SK-N-SH (cell line): ENCODE data around the gene AUTS2. TPM values are rescaled to one million over a fixed set of nuclear protein-coding genes. Genes with fewer than 3 reads are reported as not detected.
A peak's percentile ranks its signal among the peaks of the same experiment; 100 is the strongest.

ENCODE experiments used
- CHD2 ChIP-seq: fragments of 150-350 bp; IDR thresholded peaks from 2 replicates; pipeline ENCODE4 v1.6.1; 2018; ENCODE audit warnings: low read length; ENCODE audit not compliant: partially characterized antibody
- FOSL2 ChIP-seq: IDR thresholded peaks from 2 replicates; pipeline ENCODE4 v1.4.0; 2012; ENCODE audit warnings: low read depth, mild to moderate bottlenecking, moderate library complexity, borderline replicate concordance
- FOXJ3 ChIP-seq: sonication (generic); formaldehyde crosslinking; IDR thresholded peaks from 2 replicates; pipeline ENCODE4 v1.5.1; 2020; ENCODE audit warnings: mild to moderate bottlenecking, missing genetic modification reagents
- FOXM1 ChIP-seq: IDR thresholded peaks from 2 replicates; pipeline ENCODE4 v1.4.0; 2012; ENCODE audit warnings: low read depth, mild to moderate bottlenecking
- GABPA ChIP-seq: IDR thresholded peaks from 2 replicates; pipeline ENCODE4 v1.4.0; 2012; ENCODE audit warnings: low read depth, mild to moderate bottlenecking
- GATA2 ChIP-seq: sonication (generic); formaldehyde crosslinking; IDR thresholded peaks from 2 replicates; pipeline ENCODE4 v1.5.0; 2020; ENCODE audit warnings: mild to moderate bottlenecking, missing genetic modification reagents
- JUND ChIP-seq: IDR thresholded peaks from 2 replicates; pipeline ENCODE4 v1.4.0; 2012
- MAX ChIP-seq: IDR thresholded peaks from 2 replicates; pipeline ENCODE4 v1.4.0; 2012; ENCODE audit warnings: low read depth
- MXI1 ChIP-seq: IDR thresholded peaks from 2 replicates; pipeline ENCODE4 v1.6.1; 2012; ENCODE audit warnings: mild to moderate bottlenecking, low read depth, low read length, improper control_type of control experiment
- NRF1 ChIP-seq: IDR thresholded peaks from 2 replicates; pipeline ENCODE4 v1.6.1; 2012; ENCODE audit warnings: low read depth, mild to moderate bottlenecking, low read length
- PBX3 ChIP-seq: IDR thresholded peaks from 2 replicates; pipeline ENCODE4; 2012
- POLR2AphosphoS5 ChIP-seq: IDR thresholded peaks from 2 replicates; pipeline ENCODE4 v1.6.1; 2012; ENCODE audit warnings: low read depth, low read length
- RAD21 ChIP-seq: IDR thresholded peaks from 2 replicates; pipeline ENCODE4 v1.6.1; 2012; ENCODE audit warnings: mild to moderate bottlenecking, low read length
- RCOR1 ChIP-seq: fragments of 150-350 bp; IDR thresholded peaks from 2 replicates; pipeline ENCODE4 v1.6.1; 2017; ENCODE audit warnings: antibody characterized with exemption, low read length
- REST ChIP-seq: IDR thresholded peaks from 2 replicates; pipeline ENCODE4 v1.6.1; 2012; ENCODE audit warnings: mild to moderate bottlenecking, low read depth, low read length, moderate library complexity
- RFX5 ChIP-seq: IDR thresholded peaks from 2 replicates; pipeline ENCODE4 v1.6.1; 2012; ENCODE audit warnings: mild to moderate bottlenecking, improper control_type of control experiment, low read length
- SIN3A ChIP-seq: IDR thresholded peaks from 2 replicates; pipeline ENCODE4 v1.6.1; 2012; ENCODE audit warnings: low read depth, mild to moderate bottlenecking, low read length, moderate library complexity, borderline replicate concordance
- TCF12 ChIP-seq: IDR thresholded peaks from 2 replicates; pipeline ENCODE4 v1.4.0; 2012
- TEAD4 ChIP-seq: IDR thresholded peaks from 2 replicates; pipeline ENCODE4 v1.4.0; 2012; ENCODE audit warnings: mild to moderate bottlenecking, borderline replicate concordance; ENCODE audit not compliant: insufficient read depth
- USF1 ChIP-seq: IDR thresholded peaks from 2 replicates; pipeline ENCODE4 v1.4.0; 2012; ENCODE audit warnings: low read depth, borderline replicate concordance
- USF2 ChIP-seq: fragments of 150-350 bp; IDR thresholded peaks from 2 replicates; pipeline ENCODE4 v1.6.1; 2017; ENCODE audit warnings: antibody characterized with exemption, low read length, low read depth, borderline replicate concordance
- YY1 ChIP-seq: IDR thresholded peaks from 2 replicates; pipeline ENCODE4 v1.4.0; 2012; ENCODE audit warnings: low read depth, mild to moderate bottlenecking
- polyA plus RNA-seq, 3 experiments: library from polyadenylated mRNA; depleted of rRNA; stranded (reverse); fragments of >200 nt; gene quantifications; 2 replicates each; pipeline ENCODE4 v1.2.3, GENCODE V29; 2012

Gene AUTS2
- polyA plus RNA-seq, 1 of the 3 experiments (the other 2 are of a cell fraction): 15.6 TPM

- peak; percentile 43; the same call in 1 of the 2 replicates for TF ChIP-seq MXI1
- TF ChIP-seq GATA2 (CRISPR knock-in tag): peak; percentile 31; the same call in 1 of the 2 replicates
- TF ChIP-seq TCF12: peak; percentile 76
- TF ChIP-seq RCOR1: no peak
- 0 out of 2 replicates have a peak, but pooled peaks have one; percentile 20 for TF ChIP-seq POLR2AphosphoS5
- TF ChIP-seq USF2: no peak
- TF ChIP-seq FOXJ3 (CRISPR knock-in tag): no peak
- TF ChIP-seq GABPA: no peak
- TF ChIP-seq FOSL2: peak; percentile 70
- peak; percentile 79 for TF ChIP-seq USF1
- TF ChIP-seq RAD21: no peak
- no peak for TF ChIP-seq FOXM1
- TF ChIP-seq REST: 0 out of 2 replicates have a peak, but pooled peaks have one; percentile 15
- TF ChIP-seq PBX3: peak; percentile 97
- TF ChIP-seq SIN3A: no peak
- TF ChIP-seq JUND: peak; percentile 77
- TF ChIP-seq CHD2: no peak
- TF ChIP-seq MAX: peak; percentile 52; the same call in 1 of the 2 replicates
- no peak for TF ChIP-seq NRF1
- TF ChIP-seq RFX5: no peak
- no peak for TF ChIP-seq YY1
- peak; percentile 50; the same call in 1 of the 2 replicates for TF ChIP-seq TEAD4
These were observed 202.2 kb downstream of the AUTS2 start (continued) for GRCh38 chr7:69800495-69800894.
